Activated CD4-positive, alpha-beta T cell treated with anti-CD3 and anti-CD28 coated beads, Interleukin-2, amount 50 U/mL, for 24 hours (primary cell): ENCODE data around the gene EZH1.
A peak's percentile ranks its signal among the peaks of the same experiment; 100 is the strongest.

ENCODE experiments used
- DNase-seq, 2 donors: peaks; one replicate each; pipeline ENCODE4 v3.0.0-alpha.2; 2020; ENCODE audit warnings: low read depth in 1 of 2, low spot score in 1 of 2

The EZH1 gene

GRCh38 chr17:42744806-42745617 lies at the start of gene EZH1:
EZH1 (minus strand) TSS chr17:42745040; CDS start chr17:42728941, 16,099 bp downstream.
- DNase-seq, result peak; percentile 86

- DNase-seq, result no peak
Measured at GRCh38 chr17:42792545-42792944, 47.7 kb upstream of the EZH1 start.

GRCh38 chr17:42791948-42792347 lies 47.1 kb upstream of the EZH1 start:
- no peak for DNase-seq

- DNase-seq, result no peak
Measured at GRCh38 chr17:42787266-42787665, 42.4 kb upstream of the EZH1 start.

GRCh38 chr17:42784811-42785592 lies 40.2 kb upstream of the EZH1 start:
- no peak for DNase-seq

- no peak for DNase-seq
Measured at GRCh38 chr17:42784409-42784808, 39.6 kb upstream of the EZH1 start.

- no peak for DNase-seq
Measured at GRCh38 chr17:42783791-42784138, 38.9 kb upstream of the EZH1 start.

GRCh38 chr17:42783062-42783790 lies 38.4 kb upstream of the EZH1 start:
- DNase-seq, result no peak

- DNase-seq, result no peak
Measured at GRCh38 chr17:42782166-42783061, 37.6 kb upstream of the EZH1 start.

- no peak for DNase-seq
Measured at GRCh38 chr17:42781639-42782165, 36.9 kb upstream of the EZH1 start.

- no peak for DNase-seq
Measured at GRCh38 chr17:42780851-42781638, 36.2 kb upstream of the EZH1 start.

GRCh38 chr17:42779936-42780850 lies 35.4 kb upstream of the EZH1 start, which contains the start of gene WNK4:
WNK4 (plus strand) TSS chr17:42780610; CDS start chr17:42780699, 89 bp downstream.
- DNase-seq, result no peak

GRCh38 chr17:42779304-42779935 lies 34.6 kb upstream of the EZH1 start:
- no peak for DNase-seq

- DNase-seq, result no peak
Measured at GRCh38 chr17:42778570-42778969, 33.7 kb upstream of the EZH1 start.

- no peak for DNase-seq
Measured at GRCh38 chr17:42775534-42776098, 30.8 kb upstream of the EZH1 start.

GRCh38 chr17:42774066-42774745 lies 29.4 kb upstream of the EZH1 start:
- no peak for DNase-seq
